Uterus (tissue), 2 donors: ENCODE results near the gene EGFL8.

Experiments
- POLR2A ChIP-seq, 2 donors: fragments of 450-650 bp; IDR thresholded peaks; one replicate each; pipeline ENCODE4 v1.6.1; 2016; ENCODE audit warnings: antibody characterized with exemption in 2 of 2, mild to moderate bottlenecking in 1 of 2, moderate library complexity in 1 of 2
- TF ChIP-seq, protein P1 (sequence below), 4 experiments: fragments of 200-600 bp in 2 of 4; fragments of 450-650 bp in 2 of 4; sonication (generic) in 2 of 4; IDR thresholded peaks; one replicate each; pipeline ENCODE4 v1.5.1; 2016 to 2019; ENCODE audit warnings: antibody characterized with exemption in 4 of 4, mild to moderate bottlenecking in 2 of 4, moderate library complexity in 1 of 4

DNA sequence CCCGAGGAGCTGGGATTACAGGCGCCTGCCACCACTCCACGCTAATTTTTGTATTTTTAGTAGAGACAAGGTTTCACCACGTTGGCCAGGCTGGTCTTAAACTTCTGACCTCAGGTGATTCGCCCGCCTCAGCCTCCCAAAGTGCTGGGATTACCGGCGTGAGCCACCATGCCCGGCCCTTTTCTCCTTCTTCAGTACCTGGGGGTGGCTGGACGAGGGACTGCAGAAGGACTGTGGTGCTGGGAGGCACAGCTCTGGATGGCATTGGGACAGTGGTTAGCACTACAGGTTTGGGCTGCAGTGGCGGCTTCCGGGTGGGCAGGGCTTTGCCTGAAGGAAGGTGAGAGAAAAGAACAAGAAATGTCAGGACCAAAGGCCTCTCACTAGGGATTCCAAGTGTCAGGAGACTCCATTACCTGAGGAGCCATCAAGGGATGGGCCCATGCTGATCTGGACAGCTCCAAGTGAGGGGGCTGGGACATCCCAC, 43.8 kb upstream of the EGFL8 start:
- TF ChIP-seq, protein P1, sequence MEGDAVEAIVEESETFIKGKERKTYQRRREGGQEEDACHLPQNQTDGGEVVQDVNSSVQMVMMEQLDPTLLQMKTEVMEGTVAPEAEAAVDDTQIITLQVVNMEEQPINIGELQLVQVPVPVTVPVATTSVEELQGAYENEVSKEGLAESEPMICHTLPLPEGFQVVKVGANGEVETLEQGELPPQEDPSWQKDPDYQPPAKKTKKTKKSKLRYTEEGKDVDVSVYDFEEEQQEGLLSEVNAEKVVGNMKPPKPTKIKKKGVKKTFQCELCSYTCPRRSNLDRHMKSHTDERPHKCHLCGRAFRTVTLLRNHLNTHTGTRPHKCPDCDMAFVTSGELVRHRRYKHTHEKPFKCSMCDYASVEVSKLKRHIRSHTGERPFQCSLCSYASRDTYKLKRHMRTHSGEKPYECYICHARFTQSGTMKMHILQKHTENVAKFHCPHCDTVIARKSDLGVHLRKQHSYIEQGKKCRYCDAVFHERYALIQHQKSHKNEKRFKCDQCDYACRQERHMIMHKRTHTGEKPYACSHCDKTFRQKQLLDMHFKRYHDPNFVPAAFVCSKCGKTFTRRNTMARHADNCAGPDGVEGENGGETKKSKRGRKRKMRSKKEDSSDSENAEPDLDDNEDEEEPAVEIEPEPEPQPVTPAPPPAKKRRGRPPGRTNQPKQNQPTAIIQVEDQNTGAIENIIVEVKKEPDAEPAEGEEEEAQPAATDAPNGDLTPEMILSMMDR (IDR thresholded peaks at IDR 0.05) = no peak
- TF ChIP-seq POLR2A (IDR thresholded peaks at IDR 0.05) = no peak
